NB4 (cell line): ENCODE data around the gene AUTS2.

ENCODE experiments used
- CTCF ChIP-seq: IDR thresholded peaks from one replicate; pipeline ENCODE4 v1.5.1; 2012; ENCODE audit warnings: low read depth, low read length
- MAX ChIP-seq: IDR thresholded peaks from 2 replicates; pipeline ENCODE4 v1.6.1; 2011; ENCODE audit warnings: low read depth, low read length
- POLR2A ChIP-seq: IDR thresholded peaks from 2 replicates; pipeline ENCODE4 v1.6.1; 2011; ENCODE audit warnings: mild to moderate bottlenecking; ENCODE audit not compliant: insufficient read length; ENCODE audit errors: extremely low read depth

GRCh38 chr7:70455925-70456324 lies 857.6 kb downstream of the AUTS2 start:
- TF ChIP-seq CTCF, result no peak
- no peak for TF ChIP-seq POLR2A
- TF ChIP-seq MAX, result no peak
